Peyer's patch (tissue), 4 donors: ENCODE results near the gene ALDH3A2.

ENCODE experiments used
- POLR2A ChIP-seq, 2 donors: fragments of 450-650 bp; IDR thresholded peaks; one replicate each; pipeline ENCODE4 v1.5.1; 2017; ENCODE audit warnings: antibody characterized with exemption in 2 of 2, mild to moderate bottlenecking in 2 of 2, moderate library complexity in 2 of 2
- TF ChIP-seq, protein P1 (sequence below), 6 experiments: fragments of 450-650 bp in 4 of 6; fragments of 200-600 bp in 2 of 6; sonication (generic) in 1 of 6; IDR thresholded peaks; one replicate each; pipeline ENCODE4 v1.5.1; 2017 to 2019; ENCODE audit warnings: antibody characterized with exemption in 6 of 6, mild to moderate bottlenecking in 3 of 6, moderate library complexity in 1 of 6

DNA sequence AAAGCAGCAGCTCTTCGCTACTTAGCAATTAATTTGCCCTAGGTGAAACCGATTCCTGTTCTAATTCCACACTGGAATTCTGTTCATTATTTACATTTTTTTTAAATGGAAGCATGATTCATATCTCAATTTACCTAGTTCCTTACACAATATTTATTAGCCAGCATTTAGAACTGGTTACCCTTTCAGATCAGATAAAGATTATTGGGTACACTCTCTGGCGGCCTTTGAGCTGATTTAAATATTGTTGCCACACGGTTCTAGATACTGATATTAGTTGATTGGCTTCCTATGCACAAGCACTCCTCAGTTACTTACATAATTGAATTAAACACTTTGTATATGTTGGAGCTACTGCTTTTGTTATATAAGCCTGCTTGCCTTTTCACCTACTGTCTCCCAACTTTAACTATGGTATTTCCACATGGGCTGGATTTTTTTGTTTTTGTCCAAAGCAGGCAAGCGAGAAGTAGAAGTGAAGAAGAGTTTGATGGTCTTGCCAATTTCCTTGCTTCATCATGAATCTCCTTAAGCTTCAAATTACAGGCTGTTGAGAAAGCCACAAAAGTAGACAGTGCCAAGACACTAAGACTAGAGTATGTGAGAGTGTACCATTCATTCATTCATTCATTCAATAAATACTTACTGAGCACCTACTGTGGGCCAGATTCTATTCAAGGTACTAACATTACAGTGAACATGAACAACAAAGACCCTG, 3.9 kb upstream of the ALDH3A2 start:
- no peak for TF ChIP-seq POLR2A (IDR thresholded peaks at IDR 0.05)
- TF ChIP-seq, protein P1, sequence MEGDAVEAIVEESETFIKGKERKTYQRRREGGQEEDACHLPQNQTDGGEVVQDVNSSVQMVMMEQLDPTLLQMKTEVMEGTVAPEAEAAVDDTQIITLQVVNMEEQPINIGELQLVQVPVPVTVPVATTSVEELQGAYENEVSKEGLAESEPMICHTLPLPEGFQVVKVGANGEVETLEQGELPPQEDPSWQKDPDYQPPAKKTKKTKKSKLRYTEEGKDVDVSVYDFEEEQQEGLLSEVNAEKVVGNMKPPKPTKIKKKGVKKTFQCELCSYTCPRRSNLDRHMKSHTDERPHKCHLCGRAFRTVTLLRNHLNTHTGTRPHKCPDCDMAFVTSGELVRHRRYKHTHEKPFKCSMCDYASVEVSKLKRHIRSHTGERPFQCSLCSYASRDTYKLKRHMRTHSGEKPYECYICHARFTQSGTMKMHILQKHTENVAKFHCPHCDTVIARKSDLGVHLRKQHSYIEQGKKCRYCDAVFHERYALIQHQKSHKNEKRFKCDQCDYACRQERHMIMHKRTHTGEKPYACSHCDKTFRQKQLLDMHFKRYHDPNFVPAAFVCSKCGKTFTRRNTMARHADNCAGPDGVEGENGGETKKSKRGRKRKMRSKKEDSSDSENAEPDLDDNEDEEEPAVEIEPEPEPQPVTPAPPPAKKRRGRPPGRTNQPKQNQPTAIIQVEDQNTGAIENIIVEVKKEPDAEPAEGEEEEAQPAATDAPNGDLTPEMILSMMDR (IDR thresholded peaks at IDR 0.05) = no peak
